ENCODE data around the gene IRX4.

IRX4 gene

DNA sequence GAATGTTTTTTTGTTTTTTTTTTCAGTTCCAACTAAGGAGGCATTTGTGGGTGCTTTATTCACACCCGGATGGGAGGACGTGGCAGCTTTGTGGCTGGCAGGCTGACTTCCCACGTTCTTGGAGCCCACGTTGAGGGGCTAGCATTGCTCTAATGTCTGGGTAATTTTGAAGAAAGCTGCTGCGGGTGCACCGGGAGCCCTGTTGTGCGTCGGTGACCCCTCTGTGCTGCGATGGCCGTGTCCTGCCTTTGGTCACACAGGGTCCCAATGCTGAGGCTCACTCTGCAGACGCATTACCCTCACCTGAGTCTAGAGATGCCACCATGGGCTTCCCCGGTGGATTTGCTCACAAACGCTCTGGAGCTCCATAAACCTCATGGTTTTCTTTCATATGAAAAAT is 47.3 kb downstream of the IRX4 start:
- DNase-seq: no peak

DNA sequence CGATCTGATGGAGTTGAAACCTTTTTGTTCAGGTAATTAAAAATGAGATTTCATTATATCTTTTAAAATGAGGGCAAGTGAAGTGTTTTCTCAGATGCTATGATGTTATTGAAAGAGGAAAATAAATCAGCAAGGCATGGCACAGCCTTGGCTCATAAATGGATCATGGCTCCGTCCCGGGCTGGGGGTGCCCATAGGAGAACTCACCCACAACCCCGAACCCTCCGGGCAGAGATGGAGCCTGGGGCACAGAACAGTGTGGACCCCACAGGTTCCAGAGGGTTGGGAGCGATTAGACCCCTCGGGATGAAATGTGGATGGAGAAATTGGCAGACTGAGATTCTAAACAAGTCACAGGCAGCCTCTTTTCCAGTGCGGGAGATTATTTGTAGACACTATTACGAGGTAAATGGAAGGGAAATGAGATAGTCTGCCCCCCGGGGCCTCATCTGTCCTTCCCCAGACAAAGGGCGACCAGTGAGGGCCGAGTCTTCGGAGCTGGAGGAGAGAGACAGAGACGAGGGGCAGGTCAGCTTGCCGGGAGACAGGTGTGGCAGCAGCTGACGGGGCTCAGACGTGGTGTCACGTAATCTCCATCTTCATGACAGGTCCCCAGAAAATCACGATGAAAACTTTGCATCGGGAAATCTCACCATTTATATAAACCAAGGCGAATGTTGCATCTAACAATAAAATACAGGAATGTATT is 47.9 kb downstream of the IRX4 start:
- DNase-seq: no peak

DNA sequence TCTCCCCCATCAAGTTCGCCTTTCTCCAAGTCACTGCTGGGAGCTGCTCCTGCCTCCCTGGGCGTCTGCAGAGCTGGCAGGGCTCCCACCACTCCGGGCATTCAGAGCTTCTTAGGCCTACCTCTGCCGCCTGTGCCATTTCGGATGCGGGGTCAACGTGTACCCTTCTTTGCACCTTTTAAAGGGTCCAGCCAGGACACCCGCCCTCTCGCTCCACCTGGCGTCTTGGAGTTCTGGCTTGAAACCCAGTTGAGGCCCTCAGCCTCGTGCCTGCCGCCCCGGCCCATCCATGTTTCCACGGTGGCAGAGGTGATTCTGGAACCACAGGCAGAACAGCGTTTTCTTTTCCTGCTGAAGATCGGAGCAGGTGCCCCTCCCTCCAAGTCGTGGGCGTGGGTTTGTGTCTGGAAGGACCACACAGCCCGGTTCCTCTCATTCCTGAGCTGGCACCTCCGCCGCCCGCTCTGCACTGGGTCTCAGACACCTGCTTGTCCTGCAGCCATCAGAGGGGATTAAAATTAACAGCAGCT is 48.6 kb downstream of the IRX4 start:
- no peak for DNase-seq

DNA sequence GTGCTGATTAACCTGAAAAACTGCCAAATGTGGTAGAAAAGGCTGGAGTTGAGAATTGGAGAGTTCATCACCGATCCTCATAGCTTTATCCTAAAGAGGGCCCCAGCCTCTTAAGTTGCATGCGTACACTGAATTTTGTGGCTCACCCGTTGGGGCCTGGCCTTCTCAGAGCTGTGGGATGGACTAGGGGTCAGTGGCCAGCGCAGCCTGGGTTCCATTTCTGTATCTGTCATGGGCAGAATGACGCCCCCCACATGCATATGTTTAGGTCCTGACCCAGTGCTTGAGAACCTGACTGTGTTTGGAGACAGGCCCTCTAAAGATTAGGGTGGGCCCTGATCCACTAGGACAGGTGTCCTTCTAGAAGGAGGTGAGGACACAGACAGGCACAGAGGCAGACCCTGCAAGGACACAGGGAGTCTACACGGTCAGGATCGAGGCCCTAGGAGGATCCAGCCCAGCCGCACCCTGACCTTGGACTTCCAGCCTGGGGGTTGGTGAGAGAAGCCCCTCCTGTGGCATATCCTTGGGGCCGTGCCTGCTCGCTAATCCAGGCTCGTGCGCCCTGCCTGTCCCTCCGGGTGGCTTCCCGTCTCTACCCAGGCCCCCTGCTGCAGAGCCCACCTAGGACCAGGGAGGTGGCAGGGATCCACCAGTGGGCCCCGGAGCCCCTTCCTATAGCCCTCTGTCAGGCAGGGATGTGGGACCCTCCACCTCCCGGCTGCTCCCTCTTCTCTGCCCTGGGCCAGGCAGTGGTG is 49.3 kb downstream of the IRX4 start:
- no peak for DNase-seq

DNA sequence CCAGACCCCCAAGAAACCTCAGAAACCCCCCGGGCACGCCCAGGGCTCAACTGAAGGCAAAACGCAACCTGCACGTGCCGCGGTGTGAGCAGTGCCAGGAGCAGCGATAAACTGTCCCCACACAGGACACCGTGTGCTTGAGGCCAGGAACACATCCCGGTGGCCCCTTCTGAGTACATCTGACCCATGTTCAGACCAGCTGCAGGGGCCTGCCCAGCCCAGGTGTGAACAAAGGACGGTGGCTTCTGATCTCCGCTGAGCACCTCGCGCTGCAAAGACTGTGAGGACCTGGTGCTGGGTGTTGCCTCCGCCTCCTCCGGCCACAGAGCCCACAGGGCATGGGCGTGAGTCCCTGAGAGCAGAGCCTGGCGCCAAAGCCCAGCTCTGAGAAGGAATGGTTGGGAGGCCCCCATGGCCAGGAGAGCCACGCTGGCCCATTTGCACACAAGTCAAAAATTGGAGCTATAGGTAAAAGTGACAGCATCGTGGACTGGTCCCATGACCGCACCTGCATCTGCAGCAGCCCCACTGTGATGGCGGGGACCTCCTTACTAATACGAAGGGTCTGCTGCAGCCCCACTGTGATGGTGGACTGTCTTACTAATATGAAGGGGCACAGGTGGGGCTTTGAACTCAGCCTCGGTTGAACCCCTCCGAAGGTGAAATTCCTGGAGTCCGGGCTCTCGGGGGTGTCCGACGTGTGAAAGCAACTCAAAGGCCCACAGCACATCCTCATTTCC is 50.0 kb downstream of the IRX4 start:
- no peak for DNase-seq

DNA sequence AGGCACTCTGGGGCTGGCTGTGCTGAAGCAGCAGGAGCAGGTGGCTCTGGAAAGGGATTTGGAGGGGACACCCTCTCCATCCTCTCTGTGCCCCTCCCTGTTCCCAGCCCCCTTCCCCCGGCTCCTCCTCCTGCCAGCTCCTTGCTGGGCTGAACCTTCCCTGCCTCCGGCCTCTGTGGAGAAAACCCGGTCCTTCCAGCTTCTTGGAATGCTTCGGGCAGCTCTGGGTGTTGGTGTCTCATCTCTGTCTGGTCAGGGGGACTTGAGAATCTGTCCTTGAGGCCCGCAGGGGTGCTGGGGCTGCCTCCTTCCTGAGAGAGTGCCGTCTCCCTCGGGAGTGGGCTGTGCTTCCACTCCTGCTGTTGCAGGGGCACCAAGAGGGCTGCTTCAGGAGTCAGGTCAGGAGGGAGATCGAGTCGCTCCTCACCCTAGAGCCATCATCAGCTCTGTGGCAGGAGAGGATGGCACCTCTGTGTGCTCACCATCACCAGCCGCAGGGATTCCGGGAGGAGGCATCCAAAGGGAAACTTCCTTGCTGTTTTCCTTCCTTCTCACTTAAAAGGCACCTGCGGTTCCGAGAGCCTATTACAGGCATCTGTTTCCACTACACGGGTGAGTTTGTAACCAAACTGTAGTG is 50.9 kb downstream of the IRX4 start:
- DNase-seq: no peak

DNA sequence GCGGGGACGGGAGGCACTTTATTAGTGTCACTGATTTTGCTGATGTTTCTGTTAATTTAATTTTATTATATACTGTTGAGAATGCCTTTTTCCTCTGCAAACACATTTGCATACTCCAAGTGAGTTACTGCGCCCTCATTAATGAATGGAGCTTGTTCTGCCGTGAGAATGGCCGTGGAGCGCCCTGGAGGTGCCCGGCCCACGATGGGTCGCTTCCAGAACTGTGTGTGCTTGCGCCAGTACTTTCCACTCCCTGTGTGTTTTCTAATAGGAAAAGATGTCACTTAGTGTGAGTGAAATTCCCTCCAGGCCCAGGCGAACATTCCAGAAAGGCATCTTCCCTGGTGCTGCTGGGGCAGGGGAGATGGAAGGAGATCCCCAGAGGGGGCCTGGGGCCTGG is 51.5 kb downstream of the IRX4 start:
- DNase-seq: no peak

DNA sequence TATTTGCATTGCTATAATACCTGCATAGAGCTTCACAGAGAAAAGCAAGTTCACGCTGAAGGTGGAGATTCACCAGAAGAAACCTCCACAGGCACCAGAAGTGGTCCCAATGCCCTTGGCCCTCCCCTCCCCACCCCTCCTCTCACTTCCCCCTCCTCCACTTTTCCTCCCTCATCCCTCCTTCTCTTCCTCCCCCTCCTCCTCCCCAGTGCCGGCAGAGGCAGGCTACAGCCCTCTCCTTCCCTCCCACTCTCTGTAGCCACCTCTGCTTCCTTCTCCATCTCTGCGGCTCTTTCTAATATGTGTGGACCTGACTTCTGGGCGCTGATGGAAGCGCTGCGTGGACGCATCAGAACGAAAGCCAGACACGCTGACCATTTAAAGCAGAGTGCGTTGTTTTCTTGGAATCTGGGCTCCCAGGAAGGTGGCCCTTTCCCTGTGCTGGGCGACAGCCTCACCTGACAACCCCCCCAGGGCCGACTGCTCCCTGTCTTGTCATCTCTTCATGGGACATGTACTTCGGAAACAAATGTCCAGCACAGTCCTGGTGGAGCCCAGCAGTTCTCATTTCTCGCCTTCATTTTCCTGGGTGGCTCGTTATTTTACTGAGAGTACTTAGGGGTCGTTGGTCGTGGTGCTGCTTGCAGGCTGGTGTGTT is 52.0 kb downstream of the IRX4 start:
- DNase-seq: no peak

DNA sequence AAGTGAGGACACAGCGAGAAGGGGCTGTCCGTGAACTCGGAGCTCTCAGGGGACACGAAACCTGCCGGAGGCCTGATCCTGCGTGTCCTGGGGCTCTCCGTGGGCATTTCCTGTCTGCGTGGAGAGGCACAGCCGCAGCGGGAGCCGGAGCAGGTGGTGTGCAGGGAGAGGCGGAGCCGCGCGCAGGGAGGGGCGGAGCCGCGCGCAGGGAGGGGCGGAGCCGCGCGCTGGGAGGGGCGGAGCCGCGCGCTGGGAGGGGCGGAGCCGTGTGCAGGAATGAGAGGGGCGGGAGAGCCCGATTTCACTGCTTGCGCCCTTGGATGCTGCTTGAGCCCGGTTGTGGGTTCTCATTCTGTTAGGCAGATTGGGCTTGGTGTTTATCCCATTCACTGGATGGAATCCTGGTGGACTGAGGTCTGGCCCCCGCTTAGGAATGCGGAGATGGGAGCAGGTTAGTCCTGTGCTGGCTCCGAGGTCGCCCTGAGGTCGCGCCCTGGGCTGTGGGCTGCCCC is 54.8 kb downstream of the IRX4 start:
- peak in 1 of 2 donors; percentile 16 for DNase-seq

Measured in CD4-positive, alpha-beta T cell treated with Interleukin-4 for 1 hour (primary cell).